SH-SY5Y (cell line): ENCODE data around the gene SAT2.

ENCODE experiments used
- GATA2 ChIP-seq: IDR thresholded peaks from 2 replicates; pipeline ENCODE4 v1.6.1; 2011; ENCODE audit warnings: mild to moderate bottlenecking, low read depth, low read length
- GATA3 ChIP-seq: IDR thresholded peaks from 2 replicates; pipeline ENCODE4 v1.6.1; 2011; ENCODE audit warnings: low read depth, mild to moderate bottlenecking, low read length, moderate library complexity

- no peak for TF ChIP-seq GATA2
- no peak for TF ChIP-seq GATA3
Observed at GRCh38 chr17:7580604-7581575, 46.7 kb downstream of the SAT2 start.
